Liver (tissue), 9 donors: ENCODE measurements around the gene DHX32. TPM values are rescaled to one million over a fixed set of nuclear protein-coding genes. Genes with fewer than 3 reads are reported as not detected.

Experiments used
- DNase-seq: peaks from one replicate; pipeline ENCODE4 v3.0.0-alpha.2; 2017; ENCODE audit warnings: low spot score
- H3K27ac ChIP-seq, 2 donors: one replicate each; pipeline ENCODE4 v1.7.0; 2013; ENCODE audit warnings: inconsistent platforms in 2 of 2, low read length in 2 of 2, control low read depth in 1 of 2, low read depth in 1 of 2, mild to moderate bottlenecking in 1 of 2
- H3K27me3 ChIP-seq, 4 donors: one replicate each; pipeline versions ENCODE4 v1.6.1 to v1.7.0; 2013; ENCODE audit warnings: low read length in 3 of 4, inconsistent platforms in 1 of 4, mild to moderate bottlenecking in 1 of 4, moderate library complexity in 1 of 4; ENCODE audit not compliant: control insufficient read depth in 4 of 4, insufficient read depth in 4 of 4
- H3K36me3 ChIP-seq, 4 donors: one replicate each; pipeline versions ENCODE4 v1.6.1 to v1.7.0; 2013; ENCODE audit warnings: low read length in 3 of 4, mild to moderate bottlenecking in 3 of 4, low read depth in 1 of 4, moderate library complexity in 1 of 4; ENCODE audit not compliant: control insufficient read depth in 4 of 4, insufficient read depth in 3 of 4
- H3K4me1 ChIP-seq, 4 donors: one replicate each; pipeline versions ENCODE4 v1.6.1 to v1.7.0; 2013; ENCODE audit warnings: low read length in 3 of 4, mild to moderate bottlenecking in 3 of 4, moderate library complexity in 1 of 4; ENCODE audit not compliant: control insufficient read depth in 4 of 4, insufficient read depth in 4 of 4
- H3K4me3 ChIP-seq, 3 donors: one replicate each; pipeline versions ENCODE4 v1.6.1 to v1.7.0; 2013; ENCODE audit warnings: low read length in 3 of 3, control low read depth in 1 of 3, low read depth in 1 of 3, mild to moderate bottlenecking in 1 of 3
- H3K9ac ChIP-seq, 2 donors: one replicate each; pipeline ENCODE4 v1.7.0; 2013; ENCODE audit warnings: low read length in 2 of 2, mild to moderate bottlenecking in 2 of 2, moderate library complexity in 2 of 2, control low read depth in 1 of 2, low read depth in 1 of 2
- H3K9me3 ChIP-seq, 4 donors: one replicate each; pipeline versions ENCODE4 v1.6.1 to v1.7.0; 2013; ENCODE audit warnings: low read length in 3 of 4; ENCODE audit not compliant: control insufficient read depth in 4 of 4
- ATF3 ChIP-seq: IDR thresholded peaks from 2 replicates; pipeline ENCODE4 v1.6.1; 2016; ENCODE audit warnings: antibody characterized with exemption
- EGR1 ChIP-seq, 2 donors: IDR thresholded peaks; 2 replicates each; pipeline ENCODE4 v1.6.1; 2016 to 2018; ENCODE audit warnings: antibody characterized with exemption in 2 of 2, low read depth in 2 of 2
- FOXA1 ChIP-seq: IDR thresholded peaks from 2 replicates; pipeline ENCODE4 v1.6.1; 2016; ENCODE audit warnings: antibody characterized with exemption
- FOXA2 ChIP-seq: IDR thresholded peaks from 2 replicates; pipeline ENCODE4 v1.6.1; 2016; ENCODE audit warnings: antibody characterized with exemption
- GABPA ChIP-seq, 2 donors: IDR thresholded peaks in 1 of 2; conservative IDR thresholded peaks in 1 of 2; 2 replicates each; pipeline ENCODE4 v1.6.1; 2016; ENCODE audit warnings: antibody characterized with exemption in 2 of 2, mild to moderate bottlenecking in 1 of 2, moderate library complexity in 1 of 2
- HNF4A ChIP-seq, 2 donors: conservative IDR thresholded peaks; 2 replicates each; pipeline ENCODE4 v1.6.1; 2016; ENCODE audit warnings: antibody characterized with exemption in 2 of 2, mild to moderate bottlenecking in 2 of 2
- HNF4G ChIP-seq: IDR thresholded peaks from 2 replicates; pipeline ENCODE4 v1.6.1; 2016; ENCODE audit warnings: antibody characterized with exemption
- JUND ChIP-seq, 2 donors: IDR thresholded peaks; 2 replicates each; pipeline ENCODE4 v1.6.1; 2016; ENCODE audit warnings: antibody characterized with exemption in 2 of 2
- NR2F2 ChIP-seq: IDR thresholded peaks from 2 replicates; pipeline ENCODE4 v1.6.1; 2016; ENCODE audit warnings: antibody characterized with exemption
- RXRA ChIP-seq, 2 donors: IDR thresholded peaks; 2 replicates each; pipeline ENCODE4 v1.6.1; 2017 to 2018; ENCODE audit warnings: antibody characterized with exemption in 2 of 2, mild to moderate bottlenecking in 1 of 2
- SP1 ChIP-seq: IDR thresholded peaks from 2 replicates; pipeline ENCODE4 v1.6.1; 2018; ENCODE audit warnings: antibody characterized with exemption, mild to moderate bottlenecking
- TAF1 ChIP-seq: conservative IDR thresholded peaks from 2 replicates; pipeline ENCODE4 v1.6.1; 2016; ENCODE audit warnings: antibody characterized with exemption, mild to moderate bottlenecking
- YY1 ChIP-seq: IDR thresholded peaks from 2 replicates; pipeline ENCODE4 v1.6.1; 2016; ENCODE audit warnings: antibody characterized with exemption, mild to moderate bottlenecking
- WGBS: extraction: QIAGEN DNeasy Blood & Tissue Kit; methylation state at CpG from one replicate; pipeline ENCODE4 v1.1.7; 2013; 5-methylcytosine and 5-hydroxymethylcytosine counted together
- polyA plus RNA-seq, 2 donors: library from polyadenylated mRNA; stranded (reverse) in 1 of 2; unstranded in 1 of 2; fragments of 200-250 nt in 1 of 2; fragments of >200 nt in 1 of 2; fragmentation: Nextera tagmentation in 1 of 2; extraction: Ambion mirVana in 1 of 2; gene quantifications; one replicate each; pipeline versions ENCODE4 v1.2.1 to v1.2.3, GENCODE V29; 2013 to 2015
- total RNA-seq, 2 donors: library from RNA; depleted of rRNA; stranded (reverse); fragments of >200 nt; gene quantifications; one replicate each; pipeline ENCODE4 v1.2.3, GENCODE V29; 2014
- TF ChIP-seq, protein P1 (sequence below): IDR thresholded peaks from 2 replicates; pipeline ENCODE4 v1.6.1; 2016; ENCODE audit warnings: antibody characterized with exemption, mild to moderate bottlenecking
- TF ChIP-seq, protein P2 (sequence below): IDR thresholded peaks from 2 replicates; pipeline ENCODE4 v1.6.1; 2016; ENCODE audit warnings: antibody characterized with exemption
- donor health status: healthy.
- donor health status: healthy.
- donor health status: healthy.
- donor health status: healthy.
- donor health status: healthy.

Gene DHX32
- total and polyA plus RNA-seq, 4 donors = 8.3 to 20.2 (median 10.2) TPM

GRCh38 chr10:125840406-125840805 lies 40.7 kb downstream of the DHX32 start (continued):
- TF ChIP-seq, protein P1, sequence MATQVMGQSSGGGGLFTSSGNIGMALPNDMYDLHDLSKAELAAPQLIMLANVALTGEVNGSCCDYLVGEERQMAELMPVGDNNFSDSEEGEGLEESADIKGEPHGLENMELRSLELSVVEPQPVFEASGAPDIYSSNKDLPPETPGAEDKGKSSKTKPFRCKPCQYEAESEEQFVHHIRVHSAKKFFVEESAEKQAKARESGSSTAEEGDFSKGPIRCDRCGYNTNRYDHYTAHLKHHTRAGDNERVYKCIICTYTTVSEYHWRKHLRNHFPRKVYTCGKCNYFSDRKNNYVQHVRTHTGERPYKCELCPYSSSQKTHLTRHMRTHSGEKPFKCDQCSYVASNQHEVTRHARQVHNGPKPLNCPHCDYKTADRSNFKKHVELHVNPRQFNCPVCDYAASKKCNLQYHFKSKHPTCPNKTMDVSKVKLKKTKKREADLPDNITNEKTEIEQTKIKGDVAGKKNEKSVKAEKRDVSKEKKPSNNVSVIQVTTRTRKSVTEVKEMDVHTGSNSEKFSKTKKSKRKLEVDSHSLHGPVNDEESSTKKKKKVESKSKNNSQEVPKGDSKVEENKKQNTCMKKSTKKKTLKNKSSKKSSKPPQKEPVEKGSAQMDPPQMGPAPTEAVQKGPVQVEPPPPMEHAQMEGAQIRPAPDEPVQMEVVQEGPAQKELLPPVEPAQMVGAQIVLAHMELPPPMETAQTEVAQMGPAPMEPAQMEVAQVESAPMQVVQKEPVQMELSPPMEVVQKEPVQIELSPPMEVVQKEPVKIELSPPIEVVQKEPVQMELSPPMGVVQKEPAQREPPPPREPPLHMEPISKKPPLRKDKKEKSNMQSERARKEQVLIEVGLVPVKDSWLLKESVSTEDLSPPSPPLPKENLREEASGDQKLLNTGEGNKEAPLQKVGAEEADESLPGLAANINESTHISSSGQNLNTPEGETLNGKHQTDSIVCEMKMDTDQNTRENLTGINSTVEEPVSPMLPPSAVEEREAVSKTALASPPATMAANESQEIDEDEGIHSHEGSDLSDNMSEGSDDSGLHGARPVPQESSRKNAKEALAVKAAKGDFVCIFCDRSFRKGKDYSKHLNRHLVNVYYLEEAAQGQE = no peak

DNA sequence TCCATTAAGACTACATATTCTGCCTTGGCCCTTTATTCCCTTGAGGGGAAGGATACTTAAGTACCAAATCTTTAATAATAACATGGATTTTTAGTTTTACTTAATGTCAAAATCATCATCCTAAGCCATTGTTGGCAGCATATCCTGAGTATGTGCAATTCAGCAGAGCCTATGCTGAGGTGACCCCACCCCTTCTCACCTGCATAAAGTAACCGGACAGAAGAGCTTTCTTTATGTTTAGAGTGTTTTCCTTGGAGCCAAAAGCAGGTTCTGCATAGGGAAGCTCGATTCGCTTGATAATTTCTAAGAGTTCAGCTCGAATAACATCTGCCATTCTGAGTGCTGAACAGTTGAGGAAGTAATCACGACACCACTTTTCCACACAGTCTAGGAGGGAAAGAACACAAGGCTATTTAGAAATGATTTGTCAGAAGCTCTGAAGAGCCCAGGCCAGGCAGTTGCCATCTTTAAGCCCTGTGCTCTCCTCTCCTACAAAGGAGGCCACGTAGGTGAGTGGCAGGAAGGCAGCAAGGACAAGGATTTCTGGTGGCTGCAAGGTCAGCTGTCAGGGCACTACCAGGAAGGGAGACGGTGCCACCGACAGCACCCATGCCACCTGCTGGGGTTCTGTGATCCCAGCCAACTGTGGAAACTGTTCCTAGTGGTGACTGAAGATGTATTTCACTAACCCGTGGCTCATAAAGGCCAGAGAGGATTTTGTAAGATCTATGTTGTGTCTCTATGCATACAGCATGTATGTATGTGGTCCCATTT lies 42.1 kb downstream of the DHX32 start:
- Histone ChIP-seq H3K9ac (no peak overlapping the region), H3K9me3 (no peaks in the 10 kb centered on the region), H3K4me3 (no peak overlapping the region), H3K27ac (no peak overlapping the region), H3K4me1 (no peaks in the 10 kb centered on the region), H3K27me3 (no peaks in the 10 kb centered on the region), H3K36me3 (peaks cover 9 to 57% (median 43%) of the 10 kb centered on the region in 4 donors)
- no peak for TF ChIP-seq FOXA2
- TF ChIP-seq RXRA (IDR thresholded peaks at IDR 0.05) = no peak
- no peak for TF ChIP-seq HNF4G
- TF ChIP-seq GABPA (IDR thresholded peaks at IDR 0.05 in 1 of 2, conservative IDR thresholded peaks at IDR 0.05 in 1 of 2) = no peak
- no peak for TF ChIP-seq JUND (IDR thresholded peaks at IDR 0.05)
- no peak for TF ChIP-seq EGR1 (IDR thresholded peaks at IDR 0.05; ENCODE audit: low read depth in 2 of 2)
- no peak for TF ChIP-seq TAF1
- no peak for TF ChIP-seq FOXA1
- TF ChIP-seq SP1 = no peak
- TF ChIP-seq HNF4A (conservative IDR thresholded peaks at IDR 0.05) = no peak
- no peak for TF ChIP-seq ATF3
- TF ChIP-seq, protein P1 = no peak
- TF ChIP-seq NR2F2 = no peak
- DNase-seq = no peak
- WGBS = 96% methylated on average over 9 of the region's 9 CpGs

DNA sequence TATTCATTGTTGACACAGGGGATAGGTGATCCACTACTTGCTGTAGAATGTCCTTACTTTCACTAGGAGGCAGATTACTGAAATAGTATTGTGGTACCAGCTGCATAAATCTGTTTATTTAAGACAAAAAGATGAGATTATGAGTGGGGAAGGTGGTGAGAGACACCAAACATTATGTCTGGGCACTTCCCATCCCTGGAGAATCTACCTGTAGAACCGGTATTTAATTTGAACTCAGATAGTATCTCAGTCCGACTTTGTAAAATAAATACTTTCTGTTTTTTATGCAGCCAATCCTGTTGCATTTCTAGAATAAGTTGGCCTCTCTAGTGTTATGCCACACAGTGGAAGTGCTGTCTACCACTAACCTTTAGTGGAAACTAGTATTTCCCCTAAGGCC lies 44.3 kb downstream of the DHX32 start:
- WGBS = 90% methylated on average over 2 of the region's 2 CpGs
- Histone ChIP-seq H3K9ac (no peak overlapping the region), H3K9me3 (no peaks in the 10 kb centered on the region), H3K36me3 (peaks cover 12 to 78% (median 59%) of the 10 kb centered on the region in 4 donors), H3K27ac (no peak overlapping the region), H3K4me1 (no peaks in the 10 kb centered on the region), H3K27me3 (no peaks in the 10 kb centered on the region), H3K4me3 (no peak overlapping the region)
- TF ChIP-seq YY1 = no peak
- no peak for TF ChIP-seq NR2F2
- TF ChIP-seq RXRA (IDR thresholded peaks at IDR 0.05) = no peak
- no peak for TF ChIP-seq HNF4A (conservative IDR thresholded peaks at IDR 0.05)
- TF ChIP-seq JUND (IDR thresholded peaks at IDR 0.05) = no peak
- TF ChIP-seq EGR1 (IDR thresholded peaks at IDR 0.05; ENCODE audit: low read depth in 2 of 2) = no peak
- TF ChIP-seq, protein P2, sequence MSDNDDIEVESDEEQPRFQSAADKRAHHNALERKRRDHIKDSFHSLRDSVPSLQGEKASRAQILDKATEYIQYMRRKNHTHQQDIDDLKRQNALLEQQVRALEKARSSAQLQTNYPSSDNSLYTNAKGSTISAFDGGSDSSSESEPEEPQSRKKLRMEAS = no peak
- no peak for TF ChIP-seq FOXA2
- TF ChIP-seq ATF3 = no peak
- TF ChIP-seq, protein P1 = no peak
- TF ChIP-seq FOXA1 = no peak
- DNase-seq = no peak
